AG10803 (cell line): ENCODE measurements around the gene METRN.

Experiments
- DNase-seq: peaks from one replicate; pipeline ENCODE4 v3.0.0; 2010; ENCODE audit warnings: low read depth
- H3K4me3 ChIP-seq: 2 replicates; pipeline ENCODE4 v1.5.1; 2011; ENCODE audit warnings: mild to moderate bottlenecking, low read length, control low read depth
- TF ChIP-seq, protein P1 (sequence below): conservative IDR thresholded peaks from 2 replicates; pipeline ENCODE4 v1.5.1; 2011; ENCODE audit warnings: mild to moderate bottlenecking, low read length, control low read depth, inconsistent platforms

METRN gene

DNA sequence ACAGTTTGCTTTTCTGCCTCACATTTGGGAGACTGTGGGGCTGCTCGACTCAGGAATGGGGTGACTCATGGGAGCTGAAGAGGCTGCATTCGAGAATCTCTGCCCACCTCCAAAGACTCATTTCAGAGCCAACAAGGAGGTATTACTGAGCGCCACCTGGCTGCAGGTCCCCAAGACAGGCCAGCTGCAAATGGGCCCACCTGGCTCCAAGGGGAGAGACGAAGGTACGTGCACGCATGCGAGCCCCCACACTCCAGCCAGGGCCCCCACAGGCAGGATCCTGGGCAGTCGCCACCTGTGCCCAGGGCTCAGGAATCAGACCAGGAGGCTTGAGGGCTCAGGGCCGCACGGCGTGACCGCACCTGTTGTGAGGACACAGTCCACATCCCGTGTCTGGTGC lies 18.0 kb downstream of the METRN start:
- TF ChIP-seq, protein P1, sequence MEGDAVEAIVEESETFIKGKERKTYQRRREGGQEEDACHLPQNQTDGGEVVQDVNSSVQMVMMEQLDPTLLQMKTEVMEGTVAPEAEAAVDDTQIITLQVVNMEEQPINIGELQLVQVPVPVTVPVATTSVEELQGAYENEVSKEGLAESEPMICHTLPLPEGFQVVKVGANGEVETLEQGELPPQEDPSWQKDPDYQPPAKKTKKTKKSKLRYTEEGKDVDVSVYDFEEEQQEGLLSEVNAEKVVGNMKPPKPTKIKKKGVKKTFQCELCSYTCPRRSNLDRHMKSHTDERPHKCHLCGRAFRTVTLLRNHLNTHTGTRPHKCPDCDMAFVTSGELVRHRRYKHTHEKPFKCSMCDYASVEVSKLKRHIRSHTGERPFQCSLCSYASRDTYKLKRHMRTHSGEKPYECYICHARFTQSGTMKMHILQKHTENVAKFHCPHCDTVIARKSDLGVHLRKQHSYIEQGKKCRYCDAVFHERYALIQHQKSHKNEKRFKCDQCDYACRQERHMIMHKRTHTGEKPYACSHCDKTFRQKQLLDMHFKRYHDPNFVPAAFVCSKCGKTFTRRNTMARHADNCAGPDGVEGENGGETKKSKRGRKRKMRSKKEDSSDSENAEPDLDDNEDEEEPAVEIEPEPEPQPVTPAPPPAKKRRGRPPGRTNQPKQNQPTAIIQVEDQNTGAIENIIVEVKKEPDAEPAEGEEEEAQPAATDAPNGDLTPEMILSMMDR: no peak
- no peak for DNase-seq
- no peak overlapping the region for H3K4me3 ChIP-seq

DNA sequence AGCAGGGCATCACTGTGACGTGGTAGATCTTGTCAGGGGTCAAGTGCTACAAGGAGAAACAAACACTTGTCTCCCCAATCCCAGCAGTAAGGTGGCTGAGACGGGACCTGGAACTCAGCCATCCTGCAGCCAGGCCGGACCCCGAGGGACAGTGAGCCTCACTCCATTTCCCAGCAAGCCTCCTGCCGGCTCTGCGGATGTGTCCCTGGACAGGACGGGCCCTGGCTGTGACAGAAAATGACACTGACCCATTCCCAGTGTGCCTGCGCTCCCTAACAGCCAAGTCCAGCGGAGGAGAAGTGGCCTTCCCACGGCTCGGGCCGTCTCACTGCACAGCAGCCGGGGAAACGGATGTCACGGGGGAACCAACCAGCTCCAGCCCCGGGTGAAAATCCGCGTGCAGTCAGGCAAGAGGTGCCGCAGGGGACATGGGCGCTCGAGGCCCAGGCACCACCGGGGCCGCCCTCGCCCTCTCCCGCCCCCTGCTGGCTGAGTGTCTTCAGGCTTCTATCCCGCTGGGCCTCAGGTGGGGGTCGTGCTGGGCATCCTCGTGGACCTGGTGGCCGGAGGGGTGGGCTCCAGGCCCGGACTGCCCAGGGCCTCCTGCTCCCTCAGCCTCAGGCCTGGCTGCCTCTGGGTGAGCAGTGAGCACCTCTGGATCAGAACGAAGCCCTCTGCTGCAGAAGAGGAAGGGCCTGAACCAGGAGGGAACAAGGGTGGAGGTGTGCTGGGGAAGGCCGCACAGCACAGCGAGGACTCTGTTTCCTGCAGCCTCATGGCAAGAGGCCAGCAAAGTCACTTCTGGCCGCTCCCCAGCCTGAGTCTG lies 18.7 kb downstream of the METRN start:
- TF ChIP-seq, protein P1: peak; percentile 29
- H3K4me3 ChIP-seq: no peak overlapping the region
- no peak for DNase-seq

DNA sequence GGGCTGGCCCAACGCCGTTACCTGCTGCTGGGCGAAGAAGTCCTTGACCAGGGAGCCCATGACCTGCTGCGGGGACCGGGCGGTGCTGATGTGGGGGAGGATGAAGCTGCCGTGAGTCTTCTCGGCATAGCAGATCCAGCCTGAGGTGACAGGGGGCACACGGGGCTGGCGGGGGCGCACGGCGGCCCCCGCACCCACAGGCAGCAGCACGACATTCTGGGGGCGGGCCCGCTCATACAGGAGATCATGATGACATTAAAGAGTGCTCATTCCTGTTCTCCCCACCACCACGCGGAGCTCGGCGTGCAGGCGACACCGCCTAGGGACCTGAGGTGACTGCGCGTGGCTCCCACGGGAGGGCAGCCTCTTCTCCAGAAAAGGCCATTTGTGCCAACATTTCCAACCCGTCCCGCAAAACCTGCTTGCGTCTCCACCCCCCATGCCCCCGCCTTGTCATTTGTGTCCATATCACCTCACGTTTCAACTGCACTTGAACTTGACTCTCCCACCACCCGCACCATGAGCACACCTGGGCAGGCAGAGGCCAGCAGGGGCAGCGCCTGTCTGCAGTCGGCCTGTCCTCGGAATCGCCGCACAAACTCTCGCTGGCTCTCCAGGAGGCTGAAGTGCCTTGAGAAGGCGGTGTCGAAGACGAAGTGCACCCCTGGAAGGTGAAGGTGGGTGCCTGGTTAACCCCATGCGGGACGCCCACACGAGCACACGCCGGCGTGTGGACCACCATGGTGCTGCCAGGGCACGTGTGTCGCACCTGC lies 19.5 kb downstream of the METRN start:
- no peak overlapping the region for H3K4me3 ChIP-seq
- TF ChIP-seq, protein P1: no peak
- DNase-seq: no peak

DNA sequence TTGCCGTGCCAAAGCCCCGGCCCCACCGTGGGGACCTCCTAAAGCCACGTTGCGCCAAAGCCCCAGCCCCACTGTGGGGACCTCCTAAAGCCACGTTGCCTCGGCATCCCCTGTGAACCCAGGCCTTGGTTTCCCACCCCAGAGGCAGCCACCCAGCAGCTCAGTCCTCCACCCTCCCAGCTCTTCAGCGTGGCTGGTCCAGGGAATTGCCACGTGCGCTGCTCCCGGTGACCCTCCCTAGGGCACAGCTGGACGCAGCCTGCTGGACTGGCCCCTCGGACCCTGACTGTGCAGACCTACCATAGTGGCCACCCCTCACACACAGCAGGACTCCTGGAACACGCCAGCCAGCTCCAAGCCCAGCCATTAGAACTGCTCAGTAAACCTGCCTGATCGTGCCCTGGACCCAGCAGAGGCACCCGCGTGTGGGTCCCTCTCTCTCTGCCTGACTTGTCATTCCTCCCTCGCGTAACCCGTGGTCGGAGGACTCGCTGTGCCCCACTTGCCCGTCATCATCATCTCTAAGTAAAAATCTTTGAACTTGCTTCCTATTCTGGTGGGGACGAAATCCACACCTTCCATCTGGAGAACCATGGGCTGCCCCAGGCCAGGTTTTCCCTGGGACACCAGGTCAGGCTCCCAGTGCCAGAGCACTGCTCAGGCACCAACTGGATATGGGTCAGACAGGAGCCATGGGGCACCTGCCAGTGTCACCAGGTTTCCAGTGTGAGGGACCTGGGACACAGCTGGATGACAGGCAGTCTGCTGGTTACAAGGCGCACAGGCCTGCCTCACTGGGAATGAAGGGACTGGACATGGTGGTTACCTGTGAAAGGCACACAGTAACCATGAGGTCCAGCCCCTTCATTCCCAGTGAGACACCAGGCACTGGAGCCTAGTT lies 20.3 kb downstream of the METRN start:
- TF ChIP-seq, protein P1: no peak
- no peak overlapping the region for H3K4me3 ChIP-seq

DNA sequence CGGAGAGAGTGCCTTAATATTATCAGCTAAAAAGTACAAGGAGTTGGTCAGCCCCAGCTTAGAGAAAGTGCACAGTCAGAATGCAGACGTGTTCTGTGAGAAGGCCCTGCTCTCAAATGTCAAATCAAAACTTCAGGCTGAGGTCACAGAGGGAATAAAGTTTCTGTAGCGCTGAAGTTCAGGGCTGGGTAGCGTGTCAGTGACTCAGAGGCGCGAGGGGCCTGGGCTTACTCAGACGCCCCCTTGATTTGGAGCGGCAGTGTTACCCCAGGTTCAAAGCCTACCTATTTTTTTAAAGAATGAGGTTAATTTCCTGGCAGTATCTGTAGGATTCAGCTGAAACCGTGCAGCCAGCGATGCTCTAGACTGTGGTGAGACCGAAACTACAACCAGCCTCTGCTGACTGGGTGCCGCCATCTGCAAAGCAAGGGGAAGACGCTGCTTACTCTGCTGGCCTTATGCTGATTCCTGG lies 21.1 kb downstream of the METRN start:
- DNase-seq: no peak
- H3K4me3 ChIP-seq: no peak overlapping the region

More for the DNA sequence above, 20.3 kb downstream of the METRN start:
- no peak for DNase-seq

DNA sequence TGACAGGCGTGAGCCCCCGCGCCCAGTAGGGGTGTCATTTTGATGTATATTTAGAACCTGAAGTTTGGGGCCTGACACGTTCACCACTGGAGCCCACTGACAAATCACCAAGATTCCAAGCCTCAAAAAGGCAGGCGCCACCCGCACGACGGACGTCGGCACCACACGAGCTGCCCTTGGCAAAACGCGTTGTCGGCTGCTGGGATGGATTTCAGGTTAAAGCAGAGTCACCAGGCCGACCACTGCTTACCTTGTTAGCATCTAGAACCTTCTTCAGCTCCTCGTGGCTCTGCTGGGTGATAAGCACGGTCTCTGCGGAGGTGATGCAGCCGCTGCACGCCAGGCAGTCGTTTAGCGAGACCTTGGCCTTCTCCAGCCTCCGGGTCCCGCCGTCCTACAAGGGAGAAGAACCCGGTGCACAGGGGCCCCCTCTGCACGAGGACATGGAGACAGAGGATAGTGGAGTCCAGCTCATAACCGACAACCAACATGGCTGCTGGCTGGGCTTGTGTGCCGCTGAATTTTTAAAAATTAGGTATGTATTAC lies 22.1 kb downstream of the METRN start:
- no peak for DNase-seq
- TF ChIP-seq, protein P1: no peak
- no peak overlapping the region for H3K4me3 ChIP-seq

More for the DNA sequence above, 21.1 kb downstream of the METRN start:
- TF ChIP-seq, protein P1: no peak
